PC-9 (cell line): ENCODE measurements around the gene ERC2. TPM values are rescaled to one million over a fixed set of nuclear protein-coding genes. Genes with fewer than 3 reads are reported as not detected.

Experiments
- BruUV-seq: library from RNA; stranded (reverse); fragments of 400-500 nt; replicated peaks from 2 replicates; lab custom pipeline; 2021; lab: Mats Ljungman, UMichigan
- CTCF ChIA-PET: fragments of 300-600 bp; sonication (Branson Sonifier 250); formaldehyde crosslinking; loops from one replicate; lab custom pipeline; 2022; ENCODE audit warnings: antibody characterized with exemption; lab: Charles Lee
- POLR2A ChIA-PET: fragments of 300-600 bp; sonication (Branson Sonifier 250); formaldehyde crosslinking; loops from one replicate; lab custom pipeline; 2022; ENCODE audit warnings: antibody characterized with exemption; ENCODE audit not compliant: unreplicated experiment; lab: Charles Lee
- DNase-seq, 2 experiments: peaks; one replicate each; pipeline versions ENCODE4 v3.0.0 to v3.0.0-alpha.2; 2015 to 2022; ENCODE audit warnings: mixed read lengths in 1 of 2
- H2AFZ ChIP-seq: fragments of 200-600 bp; sonication (generic); 2 replicates; pipeline ENCODE4 v1.8.1; 2017; ENCODE audit warnings: antibody characterized with exemption
- H3F3A ChIP-seq: fragments of 200-600 bp; sonication (generic); 2 replicates; pipeline ENCODE4 v1.8.1; 2017; ENCODE audit warnings: antibody characterized with exemption, mild to moderate bottlenecking, low read depth; ENCODE audit not compliant: insufficient read depth
- H3K27ac ChIP-seq: fragments of 200-600 bp; sonication (generic); 2 replicates; pipeline ENCODE4 v1.6.1; 2016; ENCODE audit warnings: mixed run types
- H3K27me3 ChIP-seq: fragments of 200-600 bp; sonication (generic); 2 replicates; pipeline ENCODE4 v1.6.1; 2016; ENCODE audit warnings: low read depth, mixed run types; ENCODE audit not compliant: insufficient read depth
- H3K36me3 ChIP-seq: fragments of 200-600 bp; sonication (generic); 2 replicates; pipeline ENCODE4 v1.6.1; 2016; ENCODE audit warnings: low read depth, mixed run types
- H3K4me1 ChIP-seq: fragments of 200-600 bp; sonication (generic); replicated peaks from 2 replicates; pipeline ENCODE4 v1.6.1; 2016; ENCODE audit warnings: mixed run types; ENCODE audit not compliant: insufficient read depth
- H3K4me2 ChIP-seq: fragments of 200-600 bp; sonication (generic); 2 replicates; pipeline ENCODE4 v1.6.1; 2017; ENCODE audit warnings: mixed run types
- H3K4me3 ChIP-seq: fragments of 200-600 bp; sonication (generic); 2 replicates; pipeline ENCODE4 v1.6.1; 2016; ENCODE audit warnings: mixed run types
- H3K79me2 ChIP-seq: fragments of 200-600 bp; sonication (generic); 2 replicates; pipeline ENCODE4 v1.6.1; 2017; ENCODE audit warnings: low read depth, mixed run types
- H3K9me2 ChIP-seq: fragments of 200-600 bp; sonication (generic); 2 replicates; pipeline ENCODE4 v1.8.1; 2017; ENCODE audit warnings: mild to moderate bottlenecking; ENCODE audit not compliant: insufficient read depth
- H3K9me3 ChIP-seq: fragments of 200-600 bp; sonication (generic); 2 replicates; pipeline ENCODE4 v1.8.1; 2016; ENCODE audit warnings: low read depth; ENCODE audit not compliant: insufficient read depth
- H4K20me1 ChIP-seq: fragments of 200-600 bp; sonication (generic); 2 replicates; pipeline ENCODE4 v1.8.1; 2017; ENCODE audit not compliant: insufficient read depth
- EZH2 ChIP-seq: fragments of 200-600 bp; sonication (generic); IDR thresholded peaks from 2 replicates; pipeline ENCODE4 v1.8.0; 2017; ENCODE audit warnings: antibody characterized with exemption, low read depth
- intact Hi-C: fragments of 100-400 bp; cut with micrococcal nuclease; formaldehyde crosslinking; loops from one replicate; pipeline ENCODE4 v1.10.0; 2022; ENCODE audit not compliant: unreplicated experiment
- total RNA-seq: library from RNA; stranded (reverse); gene quantifications from 2 replicates; pipeline ENCODE4 v1.2.3, GENCODE V29; 2021
- TF ChIP-seq, protein P1 (sequence below): fragments of 200-600 bp; sonication (generic); conservative IDR thresholded peaks from 2 replicates; pipeline ENCODE4 v1.6.1; 2017; ENCODE audit warnings: mixed run types, antibody characterized with exemption, mild to moderate bottlenecking, moderate library complexity

The ERC2 gene
- total RNA-seq, 1 experiment from 2014 or later: 1.4 TPM

DNA sequence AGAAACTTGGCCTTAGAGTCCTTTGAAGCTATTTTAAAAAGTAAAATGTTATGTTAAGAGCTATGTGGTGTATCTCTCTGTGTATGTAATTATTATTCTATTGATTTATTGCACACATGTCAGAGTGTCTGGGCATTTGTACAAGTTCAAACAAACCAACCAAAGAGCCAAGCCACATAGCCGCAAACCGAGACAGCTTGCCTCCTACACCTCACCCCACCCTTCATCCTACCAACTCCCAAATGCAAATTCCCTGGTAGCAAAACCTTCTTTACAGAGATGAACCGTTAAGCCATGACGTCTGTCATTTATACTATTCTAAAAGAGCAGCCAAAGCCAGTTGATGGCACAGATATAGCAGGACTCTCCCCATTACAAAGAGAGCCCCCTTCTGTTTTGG, 332.3 kb downstream of the ERC2 start:
- no peak for DNase-seq
- ChIA-PET POLR2A (no interaction called here), CTCF (no interaction called here)

DNA sequence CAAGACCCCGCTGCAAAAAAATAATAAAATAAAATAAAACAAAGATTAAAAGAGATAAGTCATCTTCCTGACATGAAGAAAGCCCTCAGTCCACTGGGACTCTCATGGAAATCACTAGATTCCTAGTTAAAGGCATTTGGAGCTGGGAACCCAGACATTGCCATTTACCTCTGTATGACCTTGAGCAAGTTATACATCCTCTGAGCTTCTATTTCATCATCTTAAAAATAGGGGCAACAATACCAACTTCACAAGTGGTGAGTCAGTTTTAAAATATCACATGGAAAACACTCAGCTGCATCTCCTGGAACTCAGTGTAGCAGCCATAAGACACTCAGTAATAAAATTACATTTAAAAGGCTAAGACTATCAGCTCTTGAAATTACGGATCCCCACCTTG, 334.8 kb downstream of the ERC2 start:
- Histone ChIP-seq H3K4me2 (no peak overlapping the region), H3K9me3 (no peaks in the 10 kb centered on the region), H3K79me2 (no peaks in the 10 kb centered on the region), H3K27me3 (no peaks in the 10 kb centered on the region), H3F3A (0 out of 2 replicates have a peak, but pooled peaks cover 6% of the 10 kb centered on the region), H4K20me1 (no peaks in the 10 kb centered on the region), H3K9me2 (no peaks in the 10 kb centered on the region), H3K4me3 (no peak overlapping the region), H3K27ac (no peak overlapping the region), H3K36me3 (no peaks in the 10 kb centered on the region), H2AFZ (no peak overlapping the region), H3K4me1 (peaks cover 9% of the 10 kb centered on the region; the same call in 1 of the 2 replicates)
- POLR2A ChIA-PET: no interaction called here
- DNase-seq: no peak
- CTCF ChIA-PET: no interaction called here
- TF ChIP-seq, protein P1, sequence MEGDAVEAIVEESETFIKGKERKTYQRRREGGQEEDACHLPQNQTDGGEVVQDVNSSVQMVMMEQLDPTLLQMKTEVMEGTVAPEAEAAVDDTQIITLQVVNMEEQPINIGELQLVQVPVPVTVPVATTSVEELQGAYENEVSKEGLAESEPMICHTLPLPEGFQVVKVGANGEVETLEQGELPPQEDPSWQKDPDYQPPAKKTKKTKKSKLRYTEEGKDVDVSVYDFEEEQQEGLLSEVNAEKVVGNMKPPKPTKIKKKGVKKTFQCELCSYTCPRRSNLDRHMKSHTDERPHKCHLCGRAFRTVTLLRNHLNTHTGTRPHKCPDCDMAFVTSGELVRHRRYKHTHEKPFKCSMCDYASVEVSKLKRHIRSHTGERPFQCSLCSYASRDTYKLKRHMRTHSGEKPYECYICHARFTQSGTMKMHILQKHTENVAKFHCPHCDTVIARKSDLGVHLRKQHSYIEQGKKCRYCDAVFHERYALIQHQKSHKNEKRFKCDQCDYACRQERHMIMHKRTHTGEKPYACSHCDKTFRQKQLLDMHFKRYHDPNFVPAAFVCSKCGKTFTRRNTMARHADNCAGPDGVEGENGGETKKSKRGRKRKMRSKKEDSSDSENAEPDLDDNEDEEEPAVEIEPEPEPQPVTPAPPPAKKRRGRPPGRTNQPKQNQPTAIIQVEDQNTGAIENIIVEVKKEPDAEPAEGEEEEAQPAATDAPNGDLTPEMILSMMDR: no peak
- no peak for TF ChIP-seq EZH2
- BruUV-seq: no TSS peak
- intact Hi-C loops: no loop called here

More for the DNA sequence above, 332.3 kb downstream of the ERC2 start:
- Histone ChIP-seq H3K9me3 (no peaks in the 10 kb centered on the region), H3K4me1 (peaks cover 9% of the 10 kb centered on the region; the same call in 1 of the 2 replicates), H3K9me2 (no peaks in the 10 kb centered on the region), H3K4me2 (no peak overlapping the region), H3K4me3 (no peak overlapping the region), H3K27me3 (no peaks in the 10 kb centered on the region), H2AFZ (no peak overlapping the region), H3K27ac (no peak overlapping the region), H3K36me3 (no peaks in the 10 kb centered on the region), H4K20me1 (no peaks in the 10 kb centered on the region), H3K79me2 (no peaks in the 10 kb centered on the region), H3F3A (0 out of 2 replicates have a peak, but pooled peaks cover 6% of the 10 kb centered on the region)
- no TSS peak for BruUV-seq
- TF ChIP-seq, protein P1: no peak
- no peak for TF ChIP-seq EZH2
- intact Hi-C loops: no loop called here

DNA sequence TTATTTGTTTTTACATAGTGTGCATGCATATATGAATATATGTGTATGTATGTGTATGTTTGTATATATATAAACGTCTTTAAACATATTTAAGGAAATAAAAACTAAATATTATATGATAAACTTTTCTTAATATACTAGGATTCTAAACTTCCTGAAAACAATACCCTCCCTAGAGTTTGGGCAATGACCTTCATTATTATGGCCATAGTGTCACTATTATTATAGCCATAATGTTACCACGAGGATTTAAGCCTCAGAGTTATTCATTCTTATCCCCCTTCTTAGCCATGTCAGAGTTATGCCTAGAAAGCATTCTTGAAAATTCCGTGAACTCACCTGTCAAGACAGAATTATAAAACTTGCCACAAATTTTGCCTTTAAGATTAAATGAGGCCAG, 335.5 kb downstream of the ERC2 start:
- Histone ChIP-seq H3K9me3 (no peaks in the 10 kb centered on the region), H3K27me3 (no peaks in the 10 kb centered on the region), H3K36me3 (no peaks in the 10 kb centered on the region), H2AFZ (no peak overlapping the region), H3K27ac (no peak overlapping the region), H3K9me2 (no peaks in the 10 kb centered on the region), H3K4me2 (no peak overlapping the region), H3K4me3 (no peak overlapping the region), H4K20me1 (no peaks in the 10 kb centered on the region), H3F3A (0 out of 2 replicates have a peak, but pooled peaks cover 6% of the 10 kb centered on the region), H3K4me1 (peaks cover 9% of the 10 kb centered on the region; the same call in 1 of the 2 replicates), H3K79me2 (no peaks in the 10 kb centered on the region)
- TF ChIP-seq, protein P1: no peak
- TF ChIP-seq EZH2: no peak
- ChIA-PET POLR2A (no interaction called here), CTCF (interaction anchor here (0.7 kb wide), 1 partner anchor 1074 kb away, joined by 3 read pairs; no protein-coding TSS in a partner anchor)
- no peak for DNase-seq
- BruUV-seq: no TSS peak
- intact Hi-C loops: no loop called here
